Activated T-helper 1 cell treated with anti-CD3 and anti-CD28 coated beads, Interleukin-12 subunit alpha, Interleukin-12 subunit beta, Interleukin-2, Interleukin-4 antibody, amounts not matched to agents 30 ng/mL and 10 ng/mL and 1 ng/mL, durations not matched to agents 14 hours and 24 hours and 36 hours (primary cell): ENCODE data around the gene AGO3. TPM values are rescaled to one million over a fixed set of nuclear protein-coding genes. Genes with fewer than 3 reads are reported as not detected.
"Not testable (repeated sequence)": the region's sequence is repeated elsewhere in the genome, so short reads cannot be mapped to it uniquely, and the experiment has no call there.

ENCODE experiments used
- DNase-seq: peaks from one replicate; pipeline ENCODE4 v3.0.0; 2021; ENCODE audit warnings: low spot score
- H3K27ac Mint-ChIP-seq: one replicate; pipeline ENCODE4 v1.8.0; 2021; ENCODE audit warnings: mild to moderate bottlenecking, mixed read lengths
- H3K27me3 Mint-ChIP-seq: one replicate; pipeline ENCODE4 v1.8.0; 2022; ENCODE audit warnings: mild to moderate bottlenecking, moderate library complexity, mixed read lengths; ENCODE audit not compliant: insufficient read depth
- H3K36me3 Mint-ChIP-seq: one replicate; pipeline ENCODE4 v1.8.0; 2021; ENCODE audit warnings: low read depth, mixed read lengths
- H3K4me1 Mint-ChIP-seq: one replicate; pipeline ENCODE4 v1.8.0; 2021; ENCODE audit warnings: low read depth, mixed read lengths
- H3K4me3 Mint-ChIP-seq: one replicate; pipeline ENCODE4 v1.8.0; 2021; ENCODE audit warnings: mild to moderate bottlenecking, moderate library complexity, mixed read lengths
- H3K9me3 Mint-ChIP-seq: one replicate; pipeline ENCODE4 v1.8.0; 2021; ENCODE audit warnings: mixed read lengths
- intact Hi-C: fragments of 100-400 bp; cut with micrococcal nuclease; formaldehyde crosslinking; loops from one replicate; pipeline ENCODE4 v1.15.1; 2024
- total RNA-seq: library from RNA; stranded (reverse); gene quantifications from 2 replicates; pipeline ENCODE4 v1.2.3, GENCODE V29; 2022

Gene AGO3
- total RNA-seq, 1 donor from 2014 or later: 33.6 TPM

DNA sequence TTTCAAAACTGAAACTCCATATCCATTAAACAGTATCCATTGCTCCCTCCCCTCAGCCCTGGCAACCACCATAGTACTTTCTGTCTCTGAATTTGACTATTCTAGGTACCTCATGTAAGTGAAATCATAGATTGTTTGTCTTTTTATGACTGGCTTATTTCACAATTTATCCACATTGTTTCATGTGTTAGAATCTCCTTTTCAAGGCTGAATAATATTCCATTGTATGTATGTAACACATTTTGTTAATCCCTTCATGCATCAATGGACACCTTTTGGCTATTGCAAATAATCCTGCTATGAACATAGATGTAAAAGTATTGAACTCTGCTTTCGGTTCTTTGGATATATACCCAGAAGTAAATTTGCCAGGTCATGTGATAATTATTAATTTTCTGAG lies 37.5 kb downstream of the AGO3 start:
- intact Hi-C loops: no loop called here
- H3K36me3 Mint-ChIP-seq: peaks cover 29% of the 10 kb centered on the region
- H3K27ac Mint-ChIP-seq: no peak overlapping the region
- peaks cover 4% of the 10 kb centered on the region for H3K9me3 Mint-ChIP-seq
- H3K27me3 Mint-ChIP-seq: no peaks in the 10 kb centered on the region
- DNase-seq: no peak
- no peaks in the 10 kb centered on the region for H3K4me1 Mint-ChIP-seq
- H3K4me3 Mint-ChIP-seq: no peak overlapping the region

DNA sequence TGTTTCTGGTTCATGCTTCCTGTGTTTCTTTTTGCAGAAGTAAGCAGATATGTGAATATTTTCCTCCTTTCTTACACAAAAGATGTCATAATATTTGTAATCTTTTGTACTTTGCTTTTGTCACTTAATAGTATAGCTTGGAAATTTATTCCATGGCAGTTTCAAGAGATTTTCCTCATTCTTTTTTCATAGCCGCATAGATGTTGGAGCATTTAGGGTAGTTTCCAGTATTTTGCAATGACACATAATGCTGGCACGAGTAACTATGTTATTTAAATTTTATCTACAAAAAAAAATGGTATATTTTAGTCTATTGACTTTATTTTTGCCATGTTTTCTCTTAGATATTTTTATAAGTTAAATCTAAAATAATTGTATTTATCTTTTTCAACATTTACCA lies 40.7 kb downstream of the AGO3 start:
- no peak overlapping the region for H3K27ac Mint-ChIP-seq
- intact Hi-C loops: no loop called here
- H3K27me3 Mint-ChIP-seq: no peaks in the 10 kb centered on the region
- H3K36me3 Mint-ChIP-seq: peaks cover 45% of the 10 kb centered on the region
- H3K4me1 Mint-ChIP-seq: peaks cover 12% of the 10 kb centered on the region
- H3K9me3 Mint-ChIP-seq: peaks cover 6% of the 10 kb centered on the region
- no peak overlapping the region for H3K4me3 Mint-ChIP-seq
- DNase-seq: no peak

DNA sequence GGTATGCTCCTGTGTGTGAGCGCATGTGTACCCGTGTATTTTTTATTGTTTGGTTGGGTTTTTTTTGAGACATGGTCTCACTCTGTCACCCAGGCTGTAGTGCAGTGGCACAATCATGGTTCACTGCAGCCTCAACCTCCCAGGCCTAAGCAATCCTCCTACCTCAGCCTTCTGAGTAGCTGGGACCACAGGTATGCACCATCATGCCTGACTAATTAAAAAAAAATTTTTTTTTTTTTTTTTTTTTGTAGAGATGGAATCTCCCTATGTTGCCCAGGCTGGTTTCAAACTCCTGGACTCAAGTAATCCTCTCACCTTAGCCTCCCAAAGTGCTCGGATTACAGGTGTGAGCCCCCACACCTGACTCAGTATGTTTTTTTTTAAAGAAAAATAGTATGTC lies 41.7 kb downstream of the AGO3 start:
- H3K9me3 Mint-ChIP-seq, H3K27me3 Mint-ChIP-seq, intact Hi-C loops, H3K4me3 Mint-ChIP-seq, DNase-seq, H3K27ac Mint-ChIP-seq: not testable (repeated sequence)
- H3K4me1 Mint-ChIP-seq: peaks cover 12% of the 10 kb centered on the region
- peaks cover 44% of the 10 kb centered on the region for H3K36me3 Mint-ChIP-seq

DNA sequence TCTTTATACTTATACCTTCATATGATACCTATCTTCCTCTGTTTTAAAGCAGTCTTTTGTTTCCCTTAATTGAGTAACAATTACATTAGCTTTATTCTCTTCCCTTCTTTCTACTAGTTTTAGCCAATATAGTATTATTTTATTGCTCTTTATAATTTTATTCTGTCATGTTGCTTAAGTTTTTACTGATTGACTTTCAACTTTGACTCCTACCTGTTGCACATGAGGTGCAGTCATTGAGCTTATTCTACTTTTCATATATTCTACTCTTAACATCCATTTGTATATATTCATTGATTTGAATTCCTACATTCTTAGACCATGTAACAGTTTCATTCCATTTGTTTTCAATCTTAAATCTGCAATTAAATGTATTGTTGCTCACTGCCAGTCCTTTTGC lies 49.2 kb downstream of the AGO3 start:
- no peak overlapping the region for H3K4me3 Mint-ChIP-seq
- H3K27me3 Mint-ChIP-seq: no peaks in the 10 kb centered on the region
- H3K27ac Mint-ChIP-seq: no peak overlapping the region
- no peaks in the 10 kb centered on the region for H3K9me3 Mint-ChIP-seq
- H3K36me3 Mint-ChIP-seq: peaks cover 22% of the 10 kb centered on the region
- no peak for DNase-seq
- intact Hi-C loops: no loop called here
- H3K4me1 Mint-ChIP-seq: peaks cover 5% of the 10 kb centered on the region

DNA sequence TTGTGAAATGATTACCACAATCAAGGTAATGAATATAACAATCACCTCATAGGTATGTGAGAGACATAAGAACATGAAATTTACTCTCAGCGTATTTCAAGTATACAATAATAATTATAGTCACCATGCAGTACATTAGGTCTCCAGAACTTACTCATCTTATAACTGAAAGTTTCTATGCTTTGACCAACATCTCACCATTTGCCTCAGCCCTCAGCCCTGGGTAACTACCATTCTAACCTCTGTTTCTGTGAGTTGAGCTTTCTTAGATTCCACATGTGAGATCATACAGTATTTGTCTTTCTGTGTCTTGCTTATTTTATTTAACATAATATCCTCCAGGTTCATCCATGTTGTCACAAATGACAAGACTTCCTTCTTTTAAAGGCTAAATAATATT lies 57.3 kb downstream of the AGO3 start:
- DNase-seq: no peak
- Mint-ChIP-seq H3K27ac (no peak overlapping the region), H3K27me3 (no peaks in the 10 kb centered on the region), H3K36me3 (peaks cover 6% of the 10 kb centered on the region), H3K4me3 (no peak overlapping the region), H3K4me1 (no peaks in the 10 kb centered on the region), H3K9me3 (no peaks in the 10 kb centered on the region)
- intact Hi-C loops: no loop called here

DNA sequence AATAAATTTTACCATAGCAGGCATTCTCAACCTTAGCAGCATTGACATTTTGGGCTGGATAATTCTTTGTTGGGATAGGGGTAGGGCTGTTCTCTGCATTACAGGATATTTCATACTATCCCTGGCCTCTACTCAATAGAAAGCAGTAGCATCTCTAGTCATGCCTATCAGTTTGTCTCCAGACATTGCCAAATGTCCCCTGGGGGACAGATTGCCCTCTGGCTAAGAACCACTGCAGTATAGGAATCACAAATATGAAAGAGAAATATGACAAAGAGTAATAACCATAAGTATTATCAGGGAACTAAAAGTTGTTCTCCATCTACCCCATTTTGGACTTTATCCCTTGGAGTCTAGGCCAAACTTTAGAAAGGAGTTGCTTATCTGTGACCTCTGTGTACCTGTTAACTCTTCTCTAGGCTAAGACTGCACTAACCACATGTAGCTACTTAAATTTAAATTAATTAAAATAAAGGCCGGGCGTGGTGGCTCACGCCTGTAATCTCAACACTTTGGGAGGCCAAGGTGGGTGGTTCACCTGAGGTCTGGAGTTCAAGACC lies 76.1 kb downstream of the AGO3 start:
- H3K36me3 Mint-ChIP-seq: peaks cover 7% of the 10 kb centered on the region
- H3K4me3 Mint-ChIP-seq: no peak overlapping the region

DNA sequence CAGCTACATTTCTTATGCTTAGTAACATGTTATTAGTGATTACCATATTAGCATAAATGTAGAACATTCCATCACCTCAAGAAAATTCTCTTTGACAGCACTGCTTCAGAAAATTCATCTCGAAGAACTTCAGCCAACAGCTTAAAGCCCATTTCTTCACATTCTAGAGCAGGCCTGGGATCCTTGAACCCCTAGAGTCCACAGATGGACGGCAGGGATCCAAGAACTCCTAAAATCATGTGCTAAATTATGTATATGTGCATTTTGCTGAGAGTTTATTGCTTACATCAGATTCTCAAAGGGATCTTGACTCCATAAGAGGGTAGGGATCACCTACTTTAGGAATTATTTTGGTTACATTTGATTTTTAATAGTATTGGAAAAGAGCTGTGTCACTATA lies 76.8 kb downstream of the AGO3 start:
- Mint-ChIP-seq H3K27ac (no peak overlapping the region), H3K4me3 (no peak overlapping the region), H3K4me1 (no peaks in the 10 kb centered on the region), H3K27me3 (no peaks in the 10 kb centered on the region), H3K36me3 (peaks cover 7% of the 10 kb centered on the region), H3K9me3 (no peaks in the 10 kb centered on the region)
- intact Hi-C loops: no loop called here
- DNase-seq: no peak

More for the DNA sequence above, 76.1 kb downstream of the AGO3 start:
- H3K9me3 Mint-ChIP-seq: no peaks in the 10 kb centered on the region
- H3K4me1 Mint-ChIP-seq: no peaks in the 10 kb centered on the region
- H3K27ac Mint-ChIP-seq: no peak overlapping the region
- DNase-seq: no peak
- intact Hi-C loops: no loop called here
- no peaks in the 10 kb centered on the region for H3K27me3 Mint-ChIP-seq

DNA sequence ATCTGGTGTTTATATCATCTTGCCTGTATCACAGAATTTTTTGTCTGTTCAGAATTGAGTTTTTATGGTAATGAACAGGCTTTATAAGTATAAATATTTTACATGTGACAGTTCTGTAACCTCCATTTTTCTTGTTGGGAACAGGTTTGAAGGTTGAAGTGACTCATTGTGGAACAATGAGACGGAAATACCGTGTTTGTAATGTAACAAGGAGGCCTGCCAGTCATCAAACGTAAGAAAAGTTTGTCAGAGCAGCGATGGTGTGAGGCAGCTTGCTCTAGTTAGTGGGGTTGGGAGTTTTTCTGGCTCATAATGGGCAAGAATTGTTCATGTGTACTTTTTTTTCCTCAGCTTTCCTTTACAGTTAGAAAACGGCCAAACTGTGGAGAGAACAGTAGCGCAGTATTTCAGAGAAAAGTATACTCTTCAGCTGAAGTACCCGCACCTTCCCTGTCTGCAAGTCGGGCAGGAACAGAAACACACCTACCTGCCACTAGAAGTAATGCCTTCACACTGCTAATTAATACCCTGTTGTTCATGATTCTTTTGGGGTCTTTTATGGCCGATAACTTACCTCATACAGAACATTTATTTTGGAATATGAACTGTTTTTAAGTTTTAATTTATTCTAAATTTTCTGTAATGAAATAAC lies 77.8 kb downstream of the AGO3 start:
- Mint-ChIP-seq H3K27ac (no peak overlapping the region), H3K4me1 (no peaks in the 10 kb centered on the region), H3K9me3 (no peaks in the 10 kb centered on the region), H3K27me3 (no peaks in the 10 kb centered on the region), H3K36me3 (peaks cover 14% of the 10 kb centered on the region), H3K4me3 (no peak overlapping the region)
- DNase-seq: no peak
- intact Hi-C loops: no loop called here

DNA sequence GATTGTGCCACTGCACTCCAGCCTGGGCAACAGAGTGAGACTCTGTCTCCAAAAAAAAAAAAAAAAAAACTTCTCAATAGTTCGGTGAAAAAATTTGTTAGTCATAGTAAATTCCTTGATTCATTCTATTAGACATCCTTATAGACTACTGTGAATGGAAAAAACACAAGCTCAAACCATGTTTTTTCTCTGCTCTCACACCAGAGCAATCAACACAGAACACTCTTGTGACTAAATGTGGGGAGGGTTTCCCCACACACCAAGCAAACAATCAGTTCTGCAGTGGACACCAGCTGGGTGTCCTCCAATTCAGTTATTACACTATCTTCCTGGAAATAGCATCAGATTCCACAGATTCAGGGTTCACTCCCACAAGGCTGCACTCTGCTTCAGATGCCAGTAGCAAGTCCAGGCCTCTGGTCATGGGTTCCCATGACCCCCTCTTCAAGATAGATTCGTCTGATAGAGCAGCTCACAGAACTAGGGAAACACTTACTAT lies 83.9 kb downstream of the AGO3 start:
- Mint-ChIP-seq H3K4me3 (no peak overlapping the region), H3K27ac (no peak overlapping the region), H3K9me3 (no peaks in the 10 kb centered on the region), H3K4me1 (no peaks in the 10 kb centered on the region), H3K27me3 (no peaks in the 10 kb centered on the region), H3K36me3 (peaks cover 19% of the 10 kb centered on the region)
- intact Hi-C loops: no loop called here
- no peak for DNase-seq

DNA sequence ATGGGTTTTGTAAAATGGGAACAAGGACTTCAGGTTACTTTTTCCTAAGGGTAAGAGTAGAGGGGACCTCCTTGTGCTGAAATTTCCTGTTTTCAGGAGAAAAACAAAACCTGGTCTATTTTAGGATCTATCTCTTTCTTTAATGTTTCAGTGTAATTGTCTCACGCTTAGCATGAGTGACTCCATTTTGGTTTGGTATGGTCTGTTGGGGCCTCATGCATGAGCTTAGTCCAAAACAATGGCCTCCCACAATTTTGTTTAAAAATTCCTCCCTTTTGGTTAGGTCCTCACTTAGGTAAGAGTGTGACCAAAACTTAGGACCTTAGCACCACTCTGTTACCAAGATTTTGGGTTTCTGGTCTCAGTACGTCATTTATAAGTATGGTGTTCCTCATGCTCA lies 85.8 kb downstream of the AGO3 start:
- Mint-ChIP-seq H3K36me3 (peaks cover 22% of the 10 kb centered on the region), H3K27me3 (no peaks in the 10 kb centered on the region), H3K4me3 (no peak overlapping the region), H3K27ac (no peak overlapping the region), H3K9me3 (no peaks in the 10 kb centered on the region), H3K4me1 (no peaks in the 10 kb centered on the region)
- DNase-seq: no peak
- intact Hi-C loops: no loop called here

DNA sequence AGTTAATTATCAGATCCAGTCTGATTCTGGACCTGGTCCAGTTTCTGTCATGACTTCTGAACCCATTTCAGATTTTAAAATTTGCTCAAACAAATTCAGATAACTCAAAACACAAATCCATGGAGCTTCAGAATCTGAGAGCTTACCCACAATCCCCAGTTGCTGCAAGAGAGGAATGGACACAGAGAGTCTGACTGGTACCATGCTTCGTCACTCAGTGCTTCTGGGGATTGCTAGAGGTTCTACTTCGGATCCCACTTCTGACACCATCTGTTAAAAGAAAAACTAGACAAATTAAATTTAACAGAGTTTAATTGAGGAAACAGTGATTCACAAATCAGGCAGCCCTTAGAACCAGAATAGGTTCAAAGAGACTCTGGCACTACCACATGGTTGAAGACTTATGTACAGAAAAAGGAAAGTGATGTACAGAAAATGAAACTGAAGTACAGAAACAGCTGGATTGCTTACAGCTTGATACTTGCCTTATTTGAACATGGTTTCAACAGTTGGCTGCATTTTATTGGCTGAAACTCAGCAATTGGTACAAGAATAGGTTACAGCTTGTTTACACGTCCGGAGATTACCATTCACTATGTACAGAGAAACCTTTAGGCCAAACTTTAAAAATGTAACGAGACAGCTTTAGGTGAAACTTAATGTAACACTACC lies 92.3 kb downstream of the AGO3 start:
- intact Hi-C loops: no loop called here
- no peak overlapping the region for H3K4me3 Mint-ChIP-seq
- H3K27ac Mint-ChIP-seq: no peak overlapping the region
- H3K36me3 Mint-ChIP-seq: peaks cover 33% of the 10 kb centered on the region
- no peaks in the 10 kb centered on the region for H3K4me1 Mint-ChIP-seq
- H3K27me3 Mint-ChIP-seq: no peaks in the 10 kb centered on the region
- DNase-seq: no peak
- H3K9me3 Mint-ChIP-seq: peaks cover 15% of the 10 kb centered on the region

DNA sequence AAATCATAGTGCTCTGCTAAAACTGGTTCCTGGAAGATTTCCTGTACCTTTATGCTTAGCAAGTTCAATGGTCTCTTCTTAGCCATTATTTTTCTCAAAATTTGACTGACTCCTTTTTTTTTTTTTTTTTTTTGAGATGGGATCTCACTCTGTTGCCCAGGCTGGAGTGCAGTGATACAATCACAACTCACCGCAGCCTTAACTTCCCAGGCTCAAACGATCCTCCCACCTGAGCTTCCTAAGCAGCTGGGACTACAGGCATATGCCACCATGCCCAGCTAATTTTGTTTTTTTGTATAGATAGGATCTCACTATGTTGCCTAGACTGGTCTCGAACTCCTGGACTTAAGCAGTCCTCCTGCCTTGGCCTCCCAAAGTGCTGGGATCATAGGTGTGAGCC lies 93.1 kb downstream of the AGO3 start:
- DNase-seq, H3K27ac Mint-ChIP-seq, H3K4me1 Mint-ChIP-seq, H3K27me3 Mint-ChIP-seq, H3K4me3 Mint-ChIP-seq, intact Hi-C loops: not testable (repeated sequence)
- Mint-ChIP-seq H3K9me3 (peaks cover 18% of the 10 kb centered on the region), H3K36me3 (peaks cover 37% of the 10 kb centered on the region)

DNA sequence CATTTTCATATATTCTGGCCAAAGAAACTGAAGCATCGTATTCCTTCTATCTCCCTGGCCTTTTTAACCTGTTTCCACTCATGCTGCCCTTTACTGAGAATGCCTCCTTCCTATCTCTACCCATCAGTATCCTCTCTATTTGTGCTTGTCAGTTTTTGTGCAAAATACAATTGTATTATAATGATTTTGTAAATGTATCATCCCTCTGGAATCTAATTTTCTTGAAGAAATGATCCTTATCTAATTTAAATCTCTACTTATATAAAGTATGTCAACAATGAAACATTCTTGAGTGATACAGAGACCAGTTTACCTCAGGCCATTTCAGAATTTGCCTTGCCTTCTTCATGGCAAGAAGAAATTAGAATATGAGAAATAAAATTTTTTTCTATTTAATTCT lies 93.9 kb downstream of the AGO3 start:
- no peak for DNase-seq
- Mint-ChIP-seq H3K4me3 (no peak overlapping the region), H3K4me1 (no peaks in the 10 kb centered on the region), H3K27me3 (no peaks in the 10 kb centered on the region), H3K27ac (no peak overlapping the region), H3K9me3 (peaks cover 18% of the 10 kb centered on the region), H3K36me3 (peaks cover 33% of the 10 kb centered on the region)
- intact Hi-C loops: no loop called here
